ENCODE results near the gene STK10.

The STK10 gene

GRCh38 chr5:172142709-172143215, 45.3 kb downstream of the STK10 start:
- DNase-seq (ENCODE audit: low read depth): no peak

GRCh38 chr5:172141949-172142319, 46.1 kb downstream of the STK10 start:
- no peak for DNase-seq (ENCODE audit: low read depth)

GRCh38 chr5:172140866-172141265, 47.2 kb downstream of the STK10 start:
- DNase-seq (ENCODE audit: low read depth): no peak

- no peak for DNase-seq (ENCODE audit: low read depth)
These were observed 47.9 kb downstream of the STK10 start for GRCh38 chr5:172140120-172140519.

DNA sequence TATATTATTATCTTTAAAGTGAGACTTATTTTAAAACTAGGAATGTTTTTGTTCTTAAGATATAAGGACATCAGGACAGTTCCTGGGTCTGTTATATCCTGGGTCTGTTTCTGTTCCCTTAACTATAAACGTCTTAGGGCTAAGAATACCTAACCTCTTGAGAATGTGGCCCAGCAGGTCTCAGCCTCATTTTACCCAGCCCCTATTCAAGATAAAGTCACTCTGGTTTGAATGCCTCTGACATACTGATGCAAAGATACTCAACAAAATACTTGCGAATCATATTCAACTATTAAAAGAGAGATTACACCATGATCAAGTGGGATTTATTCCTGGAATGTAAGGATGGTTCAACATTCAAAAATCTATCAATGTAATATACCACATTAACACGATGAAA, 51.0 kb downstream of the STK10 start:
- no peak for DNase-seq (ENCODE audit: low read depth)

GRCh38 chr5:172133359-172134029, 54.5 kb downstream of the STK10 start:
- DNase-seq (ENCODE audit: low read depth): no peak

- DNase-seq (ENCODE audit: low read depth): no peak
These were observed 56.3 kb downstream of the STK10 start for GRCh38 chr5:172131690-172132089.

DNA sequence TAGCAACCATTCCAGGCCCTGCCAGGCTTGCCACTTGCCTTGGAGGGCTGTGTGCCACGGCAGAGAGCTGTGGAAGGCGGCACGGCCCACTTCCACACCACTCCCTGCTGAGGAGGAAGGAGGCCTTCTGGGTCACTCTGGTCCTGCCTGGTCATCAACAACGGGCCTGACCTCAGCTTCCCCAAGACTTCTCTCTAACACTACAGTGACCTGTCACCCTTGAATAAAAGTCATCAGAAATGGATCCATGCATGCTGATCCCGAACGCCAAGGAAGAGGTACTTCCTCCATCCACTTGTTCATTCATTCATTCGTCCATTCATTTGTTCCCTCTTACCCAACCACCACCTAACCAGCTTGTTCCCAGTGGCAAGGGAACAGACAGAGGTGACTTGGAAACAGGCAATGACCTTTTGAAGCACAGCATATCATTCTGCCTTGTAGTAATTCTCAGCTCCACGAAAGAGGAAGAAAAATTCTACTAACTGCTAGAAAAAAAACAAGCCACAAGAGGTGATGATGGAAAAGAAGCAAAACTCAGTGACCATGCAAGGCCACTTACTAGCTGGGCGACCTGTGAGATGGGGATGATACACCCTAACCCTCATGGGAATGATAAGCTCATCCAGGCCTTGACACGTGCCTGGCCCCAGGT, 58.6 kb downstream of the STK10 start:
- DNase-seq (ENCODE audit: low read depth): no peak

DNA sequence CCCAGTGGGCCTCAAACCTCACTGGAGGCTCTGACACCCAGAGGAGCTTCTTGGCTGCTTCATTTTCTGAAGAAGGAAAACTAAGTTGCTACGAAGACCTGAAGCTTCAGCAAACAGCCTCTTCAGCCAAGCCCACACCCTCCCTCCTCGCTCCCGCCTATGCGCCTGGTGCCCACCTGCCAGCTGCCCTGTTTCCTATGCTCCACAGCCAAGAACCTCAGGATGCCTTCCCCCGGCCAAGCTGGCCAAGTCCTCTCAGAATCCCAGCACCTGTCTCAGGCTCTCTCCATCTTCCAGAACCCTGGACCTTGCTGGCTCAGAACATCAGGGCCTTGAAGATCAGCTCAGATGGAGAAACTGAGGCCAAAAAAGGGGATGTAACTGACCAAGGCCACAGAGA, 60.4 kb downstream of the STK10 start:
- DNase-seq (ENCODE audit: low read depth): no peak

GRCh38 chr5:172123269-172123692, 64.7 kb downstream of the STK10 start:
- DNase-seq (ENCODE audit: low read depth): no peak

DNA sequence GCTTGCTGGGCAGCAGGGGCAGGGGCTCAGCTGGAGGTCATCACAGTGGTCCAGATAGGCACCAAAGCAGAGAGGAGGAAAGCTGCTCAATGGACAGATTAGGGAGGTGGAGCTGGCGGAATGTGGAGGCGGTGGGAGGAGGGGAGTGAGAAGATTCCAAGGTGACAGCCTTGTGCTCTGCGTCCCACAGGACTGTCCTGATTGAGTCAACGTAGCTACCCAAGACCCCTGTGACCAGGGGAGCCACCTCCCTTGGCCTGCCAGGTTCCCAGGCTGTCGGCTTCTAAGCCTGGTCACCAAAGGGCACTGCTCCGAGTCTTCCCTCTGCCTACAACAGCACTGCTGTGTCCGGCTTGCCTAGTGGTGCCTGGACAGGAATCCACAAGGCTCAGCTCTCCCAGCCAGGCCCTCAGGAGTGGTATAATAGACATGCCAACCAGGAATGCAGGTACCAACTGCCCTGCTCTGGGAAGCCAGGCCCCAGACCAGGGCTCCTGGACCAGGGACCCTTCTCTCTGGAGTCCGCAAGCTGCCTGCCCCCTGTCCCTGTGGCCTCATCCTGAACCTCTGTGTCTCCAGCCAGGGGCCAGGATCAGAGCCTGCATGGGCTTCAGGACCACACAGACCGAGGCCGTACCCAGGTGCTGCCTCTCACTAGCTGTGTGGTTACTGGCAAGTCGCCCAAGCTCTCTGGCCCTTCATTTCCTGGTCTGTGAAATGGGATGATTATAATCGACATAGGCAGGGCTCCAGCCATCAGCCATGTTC, 67.9 kb downstream of the STK10 start:
- DNase-seq (ENCODE audit: low read depth): no peak

DNA sequence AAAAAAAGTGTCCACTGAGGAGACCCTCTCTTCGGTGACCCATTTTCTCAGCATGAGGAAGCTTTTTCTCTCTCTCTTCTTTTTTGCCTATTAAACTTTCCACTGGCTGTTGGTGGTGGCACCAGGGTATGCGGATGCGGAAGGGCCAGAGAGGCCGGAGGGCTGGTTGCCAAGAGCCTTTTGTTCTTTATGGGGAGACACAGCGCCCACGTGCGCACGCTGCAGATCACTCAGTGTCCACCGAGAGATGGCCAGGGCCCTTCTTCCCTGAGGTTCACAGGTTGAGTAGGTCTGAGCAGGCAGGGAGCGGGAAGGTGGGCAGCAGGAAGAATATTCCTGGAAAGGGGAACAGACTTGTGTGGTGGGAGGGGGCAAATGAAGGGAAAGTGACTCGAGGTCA, 69.1 kb downstream of the STK10 start:
- DNase-seq (ENCODE audit: low read depth): no peak

DNA sequence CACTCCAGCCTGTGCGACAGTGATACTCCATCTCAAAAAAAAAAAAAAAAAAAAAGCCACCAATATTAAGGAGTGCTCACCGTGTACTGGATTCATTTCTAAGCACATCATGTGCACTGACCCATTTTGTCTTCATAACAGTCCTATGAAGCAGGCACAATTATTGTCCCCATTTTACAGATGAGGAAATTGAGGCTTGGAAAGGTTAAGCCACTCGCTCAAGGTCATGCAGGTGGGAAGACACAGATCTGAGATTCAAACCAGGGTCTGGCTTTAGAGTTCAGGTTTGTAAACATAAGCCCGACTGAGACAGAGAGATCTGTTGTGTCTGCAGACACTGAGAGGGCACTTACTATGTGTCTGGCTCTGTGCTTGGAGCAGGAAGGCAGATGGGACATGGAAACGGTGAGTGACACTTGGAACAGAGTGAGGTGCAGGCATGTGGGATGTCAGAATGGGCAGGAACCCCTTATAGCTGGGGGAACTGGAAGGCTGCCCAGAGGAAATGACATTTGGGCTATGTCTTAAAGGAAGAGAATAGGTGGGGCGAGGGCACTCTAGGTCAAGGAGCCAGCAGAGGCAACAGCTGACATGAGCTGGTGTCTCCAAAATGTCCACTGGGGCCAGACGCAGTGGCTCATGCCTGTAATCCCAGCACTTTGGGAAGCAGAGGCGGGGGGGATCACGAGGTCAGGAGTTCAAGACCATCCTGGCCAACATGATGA, 69.9 kb downstream of the STK10 start:
- DNase-seq (ENCODE audit: low read depth): no peak

- DNase-seq (ENCODE audit: low read depth): no peak
These were observed 72.5 kb downstream of the STK10 start for GRCh38 chr5:172115541-172115982.

GRCh38 chr5:172114875-172115422, 73.1 kb downstream of the STK10 start:
- peak; percentile 50 for DNase-seq (ENCODE audit: low read depth)

GRCh38 chr5:172113036-172113435, 75.0 kb downstream of the STK10 start:
- DNase-seq (ENCODE audit: low read depth): peak; percentile 26

- DNase-seq (ENCODE audit: low read depth): no peak
These were observed 76.2 kb downstream of the STK10 start for GRCh38 chr5:172111852-172112225.

DNA sequence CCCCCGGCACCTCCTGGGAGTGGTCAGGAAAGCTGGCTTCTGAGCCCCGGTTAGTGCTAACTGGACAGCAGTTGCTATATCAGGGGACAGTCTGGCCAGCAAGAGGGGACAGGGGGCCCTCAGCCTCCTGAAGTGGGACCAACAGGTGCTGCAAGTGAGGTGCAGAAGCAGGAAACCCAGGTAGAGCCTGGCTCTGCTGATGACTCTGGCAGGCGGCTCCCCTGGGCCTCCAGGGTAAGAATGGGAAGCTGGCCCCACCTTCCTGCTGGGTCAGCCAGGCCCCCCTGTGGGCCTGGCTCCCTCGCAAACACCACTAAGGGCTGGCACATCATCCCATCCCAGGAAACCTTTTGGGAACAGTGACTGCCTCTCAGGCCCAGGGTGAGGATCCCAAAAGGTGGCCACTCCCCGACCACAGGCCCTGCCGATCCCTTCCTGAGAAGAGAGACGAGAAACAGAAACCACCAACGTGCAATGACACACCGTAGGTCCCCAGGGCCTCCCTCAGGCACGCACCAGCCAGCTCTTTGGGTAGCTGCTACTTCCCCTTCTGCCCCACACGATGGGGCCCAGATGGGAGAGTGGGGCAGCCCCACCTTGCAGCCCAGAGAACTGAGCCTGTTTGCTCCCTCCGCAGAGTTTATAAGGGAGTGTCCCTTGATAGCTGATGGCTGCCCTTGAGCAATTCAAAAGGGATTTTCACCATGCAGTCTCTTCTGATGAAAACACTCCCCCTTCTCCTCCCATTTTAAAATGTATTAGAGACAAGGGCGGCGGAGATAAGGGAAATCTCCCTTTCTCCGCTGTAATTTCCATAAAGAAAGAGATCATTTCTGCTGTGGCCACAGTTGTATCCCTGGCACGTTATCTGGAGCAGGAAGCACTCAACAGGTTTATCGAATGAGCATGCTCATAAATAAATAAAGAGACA, 76.8 kb downstream of the STK10 start:
- peak; percentile 40 for DNase-seq (ENCODE audit: low read depth)

DNA sequence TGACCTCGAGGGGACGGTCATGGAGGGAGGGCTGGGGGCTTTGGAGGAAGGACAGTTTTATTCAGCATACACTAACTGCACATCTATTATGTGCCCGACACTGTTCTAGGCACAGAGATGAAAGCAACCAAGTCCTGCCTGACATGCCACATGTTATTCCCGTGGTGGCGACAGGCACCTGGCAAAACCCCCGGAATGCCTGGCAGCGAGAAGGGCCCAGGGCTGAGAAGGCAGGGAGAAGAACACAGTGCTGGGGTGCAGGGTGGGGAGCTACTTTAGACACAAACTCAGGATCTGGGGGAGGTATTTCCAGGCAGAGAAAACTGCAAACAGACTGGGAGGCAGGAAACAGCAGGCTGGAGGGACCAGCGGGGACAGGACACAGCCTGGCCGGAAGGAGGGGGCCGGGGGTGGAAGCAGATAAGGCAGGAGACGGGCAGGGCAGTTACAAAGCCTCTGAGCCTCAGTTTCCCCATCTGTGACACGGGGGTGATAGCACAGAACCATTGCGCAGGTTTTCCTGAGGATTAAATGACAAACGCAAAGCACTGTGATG, 77.7 kb downstream of the STK10 start:
- DNase-seq (ENCODE audit: low read depth): no peak

DNA sequence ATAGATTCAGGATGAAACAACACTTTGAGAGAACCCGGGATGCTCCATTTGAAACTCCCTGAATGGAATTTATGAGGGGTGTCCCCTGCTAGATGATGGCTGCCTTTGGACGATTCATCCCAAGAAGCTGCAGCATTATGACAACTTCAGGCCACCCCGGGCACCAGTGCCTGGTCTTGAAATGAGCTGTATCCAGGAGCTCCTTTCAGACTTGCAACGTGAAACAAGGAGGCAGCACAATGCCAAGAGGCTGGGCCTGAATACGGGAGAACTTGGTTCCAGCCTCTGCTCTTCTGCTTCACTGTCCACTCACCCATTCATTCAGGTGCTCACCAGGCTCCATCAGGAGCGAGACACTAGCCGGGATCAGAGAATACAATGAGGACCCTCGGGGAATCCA, 78.3 kb downstream of the STK10 start:
- no peak for DNase-seq (ENCODE audit: low read depth)

GRCh38 chr5:172107571-172107970, 80.5 kb downstream of the STK10 start:
- DNase-seq (ENCODE audit: low read depth): no peak

Data from stimulated activated CD8-positive, alpha-beta memory T cell treated with anti-CD3 and anti-CD28 coated beads, Interleukin-15, amount 100 ng/mL, for 24 hours (primary cell).